HL-60 (cell line): ENCODE measurements around the gene PTPRJ.

Experiments
- CTCF ChIP-seq: IDR thresholded peaks from one replicate; pipeline ENCODE4 v1.5.1; 2011; ENCODE audit warnings: low read length, control low read depth, inconsistent platforms; ENCODE audit not compliant: insufficient read depth
- POLR2AphosphoS5 ChIP-seq: IDR thresholded peaks from 2 replicates; pipeline ENCODE4 v1.6.1; 2012; ENCODE audit warnings: low read depth

DNA sequence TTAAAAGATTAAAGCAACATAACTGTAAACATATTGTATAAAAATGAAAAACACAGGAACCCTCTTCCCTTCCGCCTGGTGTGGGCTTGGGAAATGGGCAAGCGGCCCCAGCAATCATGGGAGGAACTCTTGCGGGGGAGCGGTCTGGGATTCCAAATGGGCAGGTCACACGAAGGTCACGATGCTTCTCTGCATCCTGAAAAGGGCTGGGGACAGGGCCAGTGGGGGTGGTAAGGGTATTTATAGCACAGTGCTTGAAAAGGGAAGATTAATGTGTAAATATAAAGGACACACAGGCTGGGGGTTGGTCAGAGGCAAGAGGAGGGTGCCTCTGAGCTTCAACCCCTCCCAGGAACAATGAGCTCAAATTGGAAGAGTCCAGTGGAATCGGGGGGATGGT is 189.4 kb downstream of the PTPRJ start:
- TF ChIP-seq POLR2AphosphoS5, result no peak
- no peak for TF ChIP-seq CTCF
